GM21367 (cell line): ENCODE data around the gene XKRX.

Experiments used
- ATAC-seq: cut with Tn5 transposase; IDR thresholded peaks from one replicate; pipeline ENCODE4 v1.9.1; 2021; ENCODE audit not compliant: unreplicated experiment

Gene XKRX

GRCh38 chrX:100895365-100896075 lies 33.2 kb downstream of the XKRX start:
- no peak for ATAC-seq

- ATAC-seq, result no peak
Measured at GRCh38 chrX:100883654-100884053, 45.1 kb downstream of the XKRX start.

GRCh38 chrX:100880368-100880767 lies 48.3 kb downstream of the XKRX start:
- ATAC-seq, result no peak

GRCh38 chrX:100874325-100874724 lies 54.4 kb downstream of the XKRX start, which contains the start of gene NOX1:
Gene NOX1 (minus strand): TSS chrX:100874359. CDS start chrX:100874139, 220 bp downstream.
- ATAC-seq, result no peak

GRCh38 chrX:100871594-100872560 lies 56.8 kb downstream of the XKRX start:
- no peak for ATAC-seq

GRCh38 chrX:100870527-100870926 lies 58.2 kb downstream of the XKRX start:
- no peak for ATAC-seq

- no peak for ATAC-seq
Measured at GRCh38 chrX:100868273-100868672, 60.4 kb downstream of the XKRX start.

GRCh38 chrX:100864657-100865391 lies 63.9 kb downstream of the XKRX start:
- no peak for ATAC-seq
